ENCODE data around the gene WDR41.

- TF ChIP-seq POLR2A (IDR thresholded peaks at IDR 0.05) = no peak
- TF ChIP-seq CTCF (IDR thresholded peaks at IDR 0.05) = no peak
- no peak for TF ChIP-seq EP300 (IDR thresholded peaks at IDR 0.05)
Measured at GRCh38 chr5:77461287-77461686, 30.8 kb downstream of the WDR41 start.

Measured in tibial nerve (tissue), 4 donors.